NAMALWA (cell line): ENCODE data around the gene OSBPL1A.

ENCODE experiments used
- DNase-seq: peaks from one replicate; pipeline ENCODE4 v3.0.0-alpha.2; 2015; ENCODE audit warnings: low spot score

The OSBPL1A gene

DNA sequence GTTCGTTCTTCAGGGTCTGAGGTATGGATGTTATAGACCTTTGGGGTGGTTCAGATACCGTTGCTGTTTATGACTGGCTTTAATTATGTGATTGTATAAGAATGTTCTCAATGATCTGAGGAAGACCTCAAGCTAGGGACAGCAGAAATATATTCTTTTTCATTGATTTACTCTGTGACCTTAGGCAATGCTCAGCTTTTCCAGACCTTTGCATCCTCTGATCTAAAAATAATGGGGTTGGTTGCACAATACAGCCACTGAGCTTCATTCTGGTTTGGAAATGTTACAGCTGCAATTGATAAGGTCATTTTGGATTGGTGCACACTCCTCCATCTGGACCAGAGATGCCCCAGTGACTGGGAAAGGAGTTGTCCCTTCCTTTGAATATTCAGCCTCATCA is 276.0 kb downstream of the OSBPL1A start:
- no peak for DNase-seq

DNA sequence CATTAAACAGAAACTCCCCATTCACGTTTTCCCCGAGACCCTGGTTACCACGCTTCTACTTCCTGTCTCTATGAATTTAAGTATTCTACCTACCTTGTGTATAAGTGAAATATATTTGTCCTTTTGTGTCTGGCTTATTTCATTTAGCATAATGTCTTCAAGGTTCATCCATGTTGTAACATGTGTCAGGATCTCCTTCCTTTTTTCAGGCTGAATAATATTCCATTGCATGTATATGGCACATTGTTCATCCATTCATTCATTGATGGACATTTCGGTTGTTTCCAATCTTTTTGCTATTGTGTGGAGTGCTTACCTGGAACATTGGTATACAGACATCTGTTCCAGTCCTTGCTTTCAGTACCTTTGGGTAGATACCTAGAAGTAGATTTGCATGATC is 276.9 kb downstream of the OSBPL1A start:
- no peak for DNase-seq

DNA sequence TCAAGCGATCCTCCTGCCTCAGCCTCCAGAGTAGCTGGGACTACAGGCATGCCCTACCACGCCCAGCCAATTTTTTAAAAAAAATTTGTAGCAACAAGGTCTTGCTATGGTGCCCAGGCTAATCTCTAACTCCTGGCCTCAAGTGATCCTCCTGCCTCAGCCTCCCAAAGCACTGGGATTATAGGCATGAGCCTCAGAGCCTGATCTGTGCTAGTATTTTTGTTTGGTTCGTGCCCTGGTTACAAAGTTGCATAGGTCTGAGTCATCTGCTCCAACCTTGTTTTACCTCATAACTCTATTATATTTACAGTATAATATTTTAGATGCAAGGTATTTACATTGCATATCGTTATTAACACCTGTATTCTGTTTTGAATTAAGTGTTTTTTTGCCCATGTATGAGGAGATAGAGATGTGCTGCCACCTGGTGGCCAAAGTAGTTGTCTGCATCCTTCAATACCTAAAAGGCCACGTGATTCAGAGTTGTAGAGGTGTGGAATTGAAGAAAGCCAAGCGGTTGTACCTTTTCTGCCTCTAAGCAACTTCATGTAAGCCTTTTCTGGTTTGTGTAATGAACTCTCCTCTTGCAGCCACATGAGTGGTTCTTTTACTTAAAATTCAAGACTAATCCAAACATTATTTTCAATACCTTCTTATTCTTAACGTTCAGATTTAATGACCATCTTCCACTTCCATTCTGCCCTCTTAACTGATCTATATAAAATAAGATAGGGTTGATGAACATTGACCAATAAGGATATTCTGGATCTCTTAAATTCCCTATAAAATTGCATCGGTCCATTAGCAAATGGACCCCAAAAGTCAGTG is 278.7 kb downstream of the OSBPL1A start:
- DNase-seq = peak; percentile 87

DNA sequence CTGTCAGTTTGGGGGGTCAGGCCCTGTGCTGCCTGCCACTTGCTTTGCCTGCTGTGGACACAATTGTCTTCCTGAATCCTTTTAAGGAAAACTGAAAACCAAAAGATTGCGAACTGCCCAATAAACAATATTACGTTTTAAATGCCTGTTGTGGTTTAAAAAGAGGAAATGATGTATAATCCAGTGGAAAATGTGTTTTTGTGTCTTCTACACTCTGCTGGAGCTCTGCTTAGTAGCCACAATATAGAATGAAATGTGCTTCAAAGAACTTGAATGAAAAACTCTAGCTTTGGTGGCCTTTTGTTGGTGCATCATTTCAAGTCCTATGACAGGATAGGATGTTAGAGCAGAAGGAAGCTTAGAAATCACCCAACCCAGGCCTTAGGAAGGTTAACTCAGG is 282.0 kb downstream of the OSBPL1A start:
- DNase-seq = peak; percentile 11

- DNase-seq = no peak
Observed at GRCh38 chr18:24114924-24115549, 282.6 kb downstream of the OSBPL1A start.

DNA sequence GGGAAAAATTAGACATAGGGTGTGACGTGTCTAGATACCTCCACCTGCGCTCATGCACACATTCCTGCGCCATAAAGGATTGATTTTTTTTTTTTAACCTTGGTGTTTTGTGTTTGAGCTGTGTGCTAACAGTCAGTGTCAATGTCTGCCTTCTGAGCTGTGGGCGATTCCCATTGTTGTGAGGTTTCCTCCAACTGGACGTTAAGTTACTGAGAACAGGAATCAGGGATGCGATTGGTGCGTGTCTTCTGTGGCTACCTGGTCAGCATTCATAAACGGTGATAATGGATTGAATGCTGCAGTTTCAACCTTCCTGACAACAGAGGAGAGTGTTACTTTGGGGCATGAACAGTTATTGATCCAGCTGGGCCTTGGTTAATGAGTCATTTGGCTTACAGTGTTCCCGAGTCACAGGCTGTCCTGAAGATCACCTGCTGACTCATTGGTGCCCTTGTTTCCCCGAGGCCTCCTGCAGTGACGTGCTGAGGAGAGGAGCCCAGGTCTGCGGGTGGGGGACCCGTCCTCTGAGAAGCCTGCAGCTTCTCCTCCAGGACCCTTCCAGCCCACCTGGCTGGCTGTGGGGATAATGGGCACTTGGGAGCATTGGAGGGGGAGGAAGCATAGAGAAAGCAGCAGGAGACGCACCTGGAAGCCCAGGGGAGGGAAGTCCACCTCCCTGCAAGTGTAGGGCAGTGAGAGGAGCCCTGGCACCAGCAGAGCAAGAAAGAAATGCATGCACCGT is 284.6 kb downstream of the OSBPL1A start:
- no peak for DNase-seq

DNA sequence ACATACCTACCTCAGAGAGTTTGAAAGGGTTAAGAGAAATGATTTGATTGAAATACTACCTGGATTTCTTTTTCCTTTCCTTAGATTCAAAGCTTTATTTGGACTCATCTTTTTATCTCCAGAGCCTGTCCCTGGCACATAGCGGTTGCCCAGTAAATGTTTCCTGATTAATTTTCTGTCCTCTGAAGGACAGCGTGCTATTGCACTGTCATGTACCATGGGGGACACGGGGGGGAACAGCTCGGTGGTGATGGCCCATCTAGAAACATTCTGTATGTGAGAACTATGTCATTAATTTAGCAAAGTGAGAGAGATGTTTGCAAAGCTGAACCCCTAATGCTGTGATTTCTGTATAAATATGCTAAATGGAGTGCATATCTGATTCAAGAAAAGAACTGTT is 285.2 kb downstream of the OSBPL1A start:
- no peak for DNase-seq
